ENCODE measurements around the gene NOS1AP. TPM values are rescaled to one million over a fixed set of nuclear protein-coding genes. Genes with fewer than 3 reads are reported as not detected.

The NOS1AP gene
- total RNA-seq, 1 donor = under 0.01 TPM

DNA sequence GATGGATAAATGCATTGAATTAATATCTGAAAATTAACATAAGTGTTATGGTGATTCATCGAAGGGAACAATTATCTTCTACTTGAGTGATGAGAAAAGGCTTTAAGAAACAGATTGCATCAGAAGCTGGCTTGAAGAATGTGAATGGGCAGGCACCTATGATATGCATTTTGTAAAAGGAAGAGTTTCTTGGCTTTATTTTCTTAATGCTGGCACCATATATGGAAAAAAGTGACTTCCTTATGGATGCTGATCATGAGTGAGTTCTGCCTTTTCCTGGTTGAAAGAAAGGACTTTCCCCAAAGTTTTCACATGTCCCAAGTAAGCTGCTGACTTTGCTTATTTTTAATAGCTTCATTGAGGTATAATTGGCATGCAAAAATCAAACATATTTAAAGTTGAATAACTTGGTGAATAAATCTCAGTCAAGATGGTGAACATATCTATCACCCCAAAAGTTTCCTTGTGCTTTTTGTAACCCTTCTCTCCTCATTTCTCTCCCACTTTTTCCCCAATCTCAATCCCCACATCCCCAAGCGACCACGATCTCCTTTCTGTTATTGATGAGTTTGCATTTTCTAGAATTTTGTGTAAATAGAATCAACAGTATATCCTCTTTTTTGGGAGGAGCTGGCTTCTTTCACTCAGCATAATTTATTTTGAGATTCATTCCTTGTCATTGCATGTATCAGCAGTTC is 233.0 kb downstream of the NOS1AP start:
- H3K4me1 ChIP-seq (ENCODE audit: insufficient read depth, low read length) = no peaks in the 10 kb centered on the region
- no peaks in the 10 kb centered on the region for H3K27me3 ChIP-seq (ENCODE audit: insufficient read depth, low read length)
- no peak overlapping the region for H3K4me3 ChIP-seq (ENCODE audit: low read length)
- H3K9me3 ChIP-seq (ENCODE audit: low read depth, low read length) = no peaks in the 10 kb centered on the region

DNA sequence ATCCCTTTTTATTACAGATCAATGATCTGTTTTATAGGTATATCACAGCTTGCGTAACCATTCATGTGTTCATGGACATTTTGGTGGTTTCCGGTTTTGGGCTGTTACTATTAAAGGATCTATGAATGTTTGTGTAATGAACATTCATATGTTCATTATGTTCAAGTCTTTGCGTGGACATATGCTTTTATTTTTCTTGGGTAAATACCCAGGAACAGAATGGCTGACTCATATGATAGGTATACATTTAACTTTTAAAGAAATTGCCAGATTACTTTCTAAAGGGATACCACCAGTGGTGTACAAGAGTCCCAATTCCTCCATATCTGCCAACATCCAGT is 233.5 kb downstream of the NOS1AP start:
- no peaks in the 10 kb centered on the region for H3K4me1 ChIP-seq (ENCODE audit: insufficient read depth, low read length)
- no peaks in the 10 kb centered on the region for H3K9me3 ChIP-seq (ENCODE audit: low read depth, low read length)
- H3K27me3 ChIP-seq (ENCODE audit: insufficient read depth, low read length) = no peaks in the 10 kb centered on the region
- H3K4me3 ChIP-seq (ENCODE audit: low read length) = no peak overlapping the region

DNA sequence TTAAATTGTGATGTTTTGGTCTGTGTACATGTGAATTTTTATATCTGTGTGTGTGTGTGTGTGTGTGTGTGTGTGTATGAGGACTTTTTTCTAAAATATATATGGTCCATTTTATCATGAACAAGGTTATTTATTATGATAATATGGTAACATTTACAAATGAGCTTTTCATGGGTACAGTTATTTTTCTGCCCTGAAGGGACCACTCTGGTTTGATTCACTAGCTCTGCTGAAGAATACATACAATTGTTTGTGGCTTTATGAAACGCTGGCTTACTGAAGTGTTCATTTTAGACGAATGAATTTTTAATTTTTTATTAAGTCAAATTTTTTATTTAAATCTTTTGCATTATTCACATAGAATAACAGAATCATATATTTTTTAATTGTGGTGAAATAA is 235.2 kb downstream of the NOS1AP start:
- H3K4me1 ChIP-seq (ENCODE audit: insufficient read depth, low read length) = no peaks in the 10 kb centered on the region
- H3K27me3 ChIP-seq (ENCODE audit: insufficient read depth, low read length) = no peaks in the 10 kb centered on the region
- no peak overlapping the region for H3K4me3 ChIP-seq (ENCODE audit: low read length)
- no peaks in the 10 kb centered on the region for H3K9me3 ChIP-seq (ENCODE audit: low read depth, low read length)

DNA sequence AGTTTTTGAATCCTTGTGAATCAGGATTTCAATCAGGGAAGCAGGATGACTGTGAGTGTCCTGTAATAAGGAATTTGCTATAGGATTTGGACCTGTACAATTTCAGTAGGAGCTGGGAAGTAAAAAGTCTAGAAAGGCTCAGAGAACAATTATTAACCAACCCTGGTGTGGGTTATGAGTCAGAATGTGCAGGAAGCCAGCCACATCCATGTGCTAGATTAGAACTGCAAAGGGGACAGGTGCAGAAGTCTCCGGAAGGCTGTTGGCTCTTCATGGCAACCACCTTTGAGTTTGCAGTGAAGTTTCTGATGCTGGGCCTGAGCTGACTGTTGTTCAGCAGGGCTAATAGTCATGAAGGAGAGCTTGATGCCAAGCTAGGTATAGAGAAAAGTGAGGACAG is 236.5 kb downstream of the NOS1AP start:
- Histone ChIP-seq H3K27me3 (ENCODE audit: insufficient read depth, low read length) (no peaks in the 10 kb centered on the region), H3K4me3 (ENCODE audit: low read length) (no peak overlapping the region), H3K9me3 (ENCODE audit: low read depth, low read length) (no peaks in the 10 kb centered on the region), H3K4me1 (ENCODE audit: insufficient read depth, low read length) (peaks cover 12% of the 10 kb centered on the region)

DNA sequence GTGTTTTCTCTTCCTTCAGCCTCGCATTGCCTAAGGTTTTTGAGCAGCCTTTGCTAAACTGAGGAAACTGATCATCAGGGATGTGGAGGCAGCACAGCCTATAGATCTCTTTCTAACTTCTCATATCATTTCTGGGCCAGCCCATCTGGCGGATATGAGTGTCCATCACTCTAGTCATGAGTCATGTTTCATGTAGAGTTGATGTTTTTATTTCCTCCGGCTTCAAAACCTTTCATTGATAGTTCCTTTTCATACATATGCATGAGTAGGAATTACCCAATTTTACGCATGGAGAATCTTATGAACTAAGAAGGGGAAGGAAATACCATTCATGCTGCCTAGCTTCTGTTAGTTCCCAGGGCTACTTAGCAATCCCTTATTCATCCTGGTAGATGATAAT is 240.8 kb downstream of the NOS1AP start:
- no peaks in the 10 kb centered on the region for H3K9me3 ChIP-seq (ENCODE audit: low read depth, low read length)
- no peaks in the 10 kb centered on the region for H3K27me3 ChIP-seq (ENCODE audit: insufficient read depth, low read length)
- H3K4me1 ChIP-seq (ENCODE audit: insufficient read depth, low read length) = peaks cover 16% of the 10 kb centered on the region
- H3K4me3 ChIP-seq (ENCODE audit: low read length) = no peak overlapping the region

DNA sequence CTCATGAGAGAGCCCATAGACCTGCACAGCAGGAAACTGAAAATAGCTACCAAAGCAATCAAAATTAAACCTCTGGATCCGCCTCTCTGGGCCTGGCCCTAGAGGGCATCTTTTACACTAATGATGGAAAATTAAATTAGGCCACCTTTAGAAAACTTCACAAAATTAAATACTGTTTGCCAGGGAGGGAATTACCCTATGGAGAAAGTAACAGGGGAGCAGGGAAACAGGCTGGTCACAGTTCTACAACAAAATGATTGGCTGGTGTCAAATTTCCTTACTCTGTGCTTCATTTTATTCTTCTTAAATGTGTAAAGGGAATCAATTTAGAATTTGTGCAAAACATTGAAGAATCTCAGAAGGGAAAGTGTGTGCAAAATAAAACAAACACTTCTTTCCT is 244.7 kb downstream of the NOS1AP start:
- Histone ChIP-seq H3K4me1 (ENCODE audit: insufficient read depth, low read length) (peaks cover 25% of the 10 kb centered on the region), H3K27me3 (ENCODE audit: insufficient read depth, low read length) (no peaks in the 10 kb centered on the region), H3K4me3 (ENCODE audit: low read length) (no peak overlapping the region), H3K9me3 (ENCODE audit: low read depth, low read length) (no peaks in the 10 kb centered on the region)

DNA sequence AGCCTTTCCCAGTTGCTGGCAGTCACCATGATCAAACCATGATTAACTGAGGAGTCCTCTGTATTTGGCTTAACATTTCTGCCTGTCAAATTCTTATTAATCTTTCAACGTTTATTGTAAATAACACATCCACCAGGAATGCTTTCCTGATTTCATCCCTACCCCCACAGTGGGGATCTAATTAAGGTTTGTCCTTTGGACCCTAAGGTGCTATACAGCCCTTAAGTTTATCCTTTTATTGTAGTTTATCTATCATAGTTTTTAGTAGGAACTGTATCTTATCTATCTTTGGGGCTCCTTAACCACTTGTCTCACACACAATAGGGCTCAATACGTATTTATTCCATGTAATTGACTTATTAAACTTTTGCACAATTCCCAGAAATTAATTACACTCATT is 246.2 kb downstream of the NOS1AP start:
- Histone ChIP-seq H3K4me3 (ENCODE audit: low read length) (no peak overlapping the region), H3K27me3 (ENCODE audit: insufficient read depth, low read length) (no peaks in the 10 kb centered on the region), H3K4me1 (ENCODE audit: insufficient read depth, low read length) (peaks cover 16% of the 10 kb centered on the region), H3K9me3 (ENCODE audit: low read depth, low read length) (no peaks in the 10 kb centered on the region)

DNA sequence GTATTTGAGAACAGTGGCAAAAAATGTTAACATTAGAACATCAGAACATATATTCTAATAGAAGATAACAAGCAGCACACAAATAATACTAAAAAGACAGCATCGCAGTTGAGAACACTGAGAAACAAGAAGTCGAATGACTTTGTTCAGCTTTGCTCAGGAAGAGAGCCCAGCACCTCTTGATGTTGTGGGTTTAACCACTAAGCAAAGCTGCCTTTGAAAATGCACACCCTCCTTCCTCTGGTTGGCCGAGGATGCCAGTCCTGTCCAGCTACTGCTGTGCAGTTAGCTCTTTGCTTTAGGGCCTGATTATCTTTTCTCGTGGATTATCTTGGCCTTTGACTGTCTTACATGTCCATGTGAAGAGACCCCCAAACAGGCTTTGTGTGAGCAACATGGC is 246.7 kb downstream of the NOS1AP start:
- Histone ChIP-seq H3K4me3 (ENCODE audit: low read length) (no peak overlapping the region), H3K4me1 (ENCODE audit: insufficient read depth, low read length) (peaks cover 11% of the 10 kb centered on the region), H3K9me3 (ENCODE audit: low read depth, low read length) (no peaks in the 10 kb centered on the region), H3K27me3 (ENCODE audit: insufficient read depth, low read length) (no peaks in the 10 kb centered on the region)

DNA sequence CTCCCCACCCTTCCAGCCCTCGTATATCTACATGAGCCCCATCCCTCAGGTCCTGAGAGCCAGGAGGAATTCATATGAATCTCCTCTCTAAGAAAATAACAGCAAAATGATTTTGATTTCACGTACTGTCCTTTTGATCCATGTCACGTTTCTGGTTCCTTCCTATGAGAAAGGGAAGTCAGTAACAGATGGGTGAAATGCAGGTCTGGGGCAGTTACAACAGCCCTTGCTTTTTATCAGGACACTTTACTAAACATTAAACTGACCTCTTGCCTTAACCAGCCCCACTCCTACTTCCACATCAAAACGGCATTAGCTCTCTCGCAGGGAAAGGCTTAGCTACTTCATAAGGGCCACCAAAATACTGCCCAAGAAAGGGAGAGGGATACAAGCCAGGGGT is 248.1 kb downstream of the NOS1AP start:
- Histone ChIP-seq H3K4me1 (ENCODE audit: insufficient read depth, low read length) (peaks cover 9% of the 10 kb centered on the region), H3K9me3 (ENCODE audit: low read depth, low read length) (no peaks in the 10 kb centered on the region), H3K27me3 (ENCODE audit: insufficient read depth, low read length) (no peaks in the 10 kb centered on the region), H3K4me3 (ENCODE audit: low read length) (no peak overlapping the region)

DNA sequence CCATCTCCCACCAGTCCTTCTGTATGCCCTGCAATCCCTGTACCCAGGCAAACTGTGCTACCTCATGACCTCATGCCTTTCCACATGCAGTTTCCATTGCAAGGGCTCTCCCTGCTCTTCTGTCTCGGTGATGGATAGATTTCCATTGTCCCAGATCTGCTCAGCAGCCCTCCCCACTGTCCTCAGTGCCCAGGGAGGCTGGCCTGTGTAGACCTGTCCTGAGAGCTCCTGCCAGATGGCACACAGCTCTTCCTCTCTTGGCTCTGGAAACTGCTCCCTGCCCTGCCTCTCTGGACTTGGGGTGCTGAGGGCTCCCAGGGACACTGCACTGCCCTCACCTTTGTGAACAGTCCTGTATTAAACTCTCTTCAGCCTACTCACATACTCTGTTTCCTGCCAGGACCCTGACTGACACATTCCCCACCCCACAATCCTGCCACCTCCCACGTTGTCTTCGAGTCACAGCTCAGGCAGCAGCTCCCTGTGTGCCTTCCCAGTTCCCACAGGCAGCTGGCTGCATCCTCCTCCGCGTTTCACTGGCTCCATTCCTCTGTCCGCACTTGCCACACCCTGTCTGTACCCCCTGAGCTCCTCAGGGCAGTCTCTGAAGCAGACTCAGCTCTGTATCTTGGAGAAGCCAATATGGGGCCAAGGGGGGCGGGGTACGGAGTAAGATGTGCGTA is 250.1 kb downstream of the NOS1AP start:
- no peak overlapping the region for H3K4me3 ChIP-seq (ENCODE audit: low read length)
- H3K27me3 ChIP-seq (ENCODE audit: insufficient read depth, low read length) = no peaks in the 10 kb centered on the region
- no peaks in the 10 kb centered on the region for H3K9me3 ChIP-seq (ENCODE audit: low read depth, low read length)
- H3K4me1 ChIP-seq (ENCODE audit: insufficient read depth, low read length) = peaks cover 9% of the 10 kb centered on the region

DNA sequence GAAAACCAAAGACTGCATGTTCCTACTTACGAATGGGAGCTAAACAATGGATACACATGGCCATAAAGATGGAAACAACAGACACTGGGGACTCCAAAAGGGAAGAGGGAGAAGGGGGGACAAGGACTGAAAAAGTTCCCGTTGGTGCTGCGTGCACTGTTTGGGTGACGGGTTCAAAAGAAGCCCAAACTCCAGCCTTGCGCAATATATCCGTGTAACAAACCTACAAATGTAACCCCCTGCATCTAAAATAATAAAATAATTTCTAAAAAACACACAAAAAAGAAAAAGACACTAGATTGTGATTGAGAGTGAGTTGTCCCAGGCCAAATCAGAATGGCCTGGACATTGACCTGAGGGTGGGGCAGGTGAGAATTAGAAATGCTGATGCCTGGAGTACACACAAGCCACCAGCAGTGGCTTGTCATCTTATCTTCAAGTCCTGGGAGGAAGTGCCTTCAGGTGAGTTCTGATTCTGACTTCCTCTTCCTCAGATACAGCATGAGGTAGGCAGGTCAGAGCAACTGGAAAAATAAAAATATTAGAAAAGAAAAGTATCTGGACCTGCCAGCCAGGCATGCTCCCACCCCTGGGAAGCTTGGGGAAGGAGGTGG is 252.4 kb downstream of the NOS1AP start:
- Histone ChIP-seq H3K9me3 (ENCODE audit: low read depth, low read length) (no peaks in the 10 kb centered on the region), H3K4me3 (ENCODE audit: low read length) (no peak overlapping the region), H3K27me3 (ENCODE audit: insufficient read depth, low read length) (no peaks in the 10 kb centered on the region), H3K4me1 (ENCODE audit: insufficient read depth, low read length) (peaks cover 22% of the 10 kb centered on the region)

DNA sequence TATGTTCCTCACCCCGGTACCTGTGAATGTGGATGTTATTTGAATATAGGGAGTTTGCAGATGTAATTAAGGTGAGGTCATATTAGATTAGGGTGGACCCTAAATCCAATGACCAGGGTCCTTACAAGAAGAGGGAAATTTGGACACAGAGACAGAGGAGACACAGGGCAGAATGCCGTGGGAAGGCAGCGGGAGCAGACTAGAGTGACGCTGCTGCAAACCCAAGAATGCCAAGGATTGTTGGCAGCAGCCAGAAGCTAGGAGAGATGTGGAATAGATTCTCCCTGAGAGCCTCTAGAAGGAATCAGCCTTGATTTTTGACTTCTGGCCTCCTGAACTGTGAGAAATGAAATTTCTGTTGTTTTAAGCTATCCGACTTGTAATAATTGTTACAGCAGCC is 253.5 kb downstream of the NOS1AP start:
- H3K27me3 ChIP-seq (ENCODE audit: insufficient read depth, low read length) = no peaks in the 10 kb centered on the region
- no peak overlapping the region for H3K4me3 ChIP-seq (ENCODE audit: low read length)
- no peaks in the 10 kb centered on the region for H3K9me3 ChIP-seq (ENCODE audit: low read depth, low read length)
- peaks cover 27% of the 10 kb centered on the region for H3K4me1 ChIP-seq (ENCODE audit: insufficient read depth, low read length)

DNA sequence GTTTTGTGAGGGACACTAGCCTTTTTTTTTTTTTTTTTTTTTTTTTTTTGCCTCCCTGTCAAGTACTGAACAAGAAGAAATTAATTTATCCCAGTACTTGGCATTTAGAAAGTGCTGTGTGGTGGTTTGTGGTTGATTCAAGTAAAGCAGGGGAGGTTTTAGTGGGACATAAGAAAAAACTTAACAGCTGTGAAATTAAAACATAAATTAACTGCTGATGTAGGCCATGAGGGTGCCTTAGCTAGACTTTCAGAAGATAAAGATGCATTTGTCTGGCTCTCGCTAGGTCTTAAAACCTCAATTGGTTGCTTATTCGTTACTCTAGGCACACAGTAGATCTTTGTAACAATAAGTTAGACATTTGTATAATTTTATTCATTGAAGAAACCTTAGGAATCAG is 254.9 kb downstream of the NOS1AP start:
- H3K9me3 ChIP-seq (ENCODE audit: low read depth, low read length) = no peaks in the 10 kb centered on the region
- H3K4me1 ChIP-seq (ENCODE audit: insufficient read depth, low read length) = peaks cover 37% of the 10 kb centered on the region
- H3K4me3 ChIP-seq (ENCODE audit: low read length) = no peak overlapping the region

DNA sequence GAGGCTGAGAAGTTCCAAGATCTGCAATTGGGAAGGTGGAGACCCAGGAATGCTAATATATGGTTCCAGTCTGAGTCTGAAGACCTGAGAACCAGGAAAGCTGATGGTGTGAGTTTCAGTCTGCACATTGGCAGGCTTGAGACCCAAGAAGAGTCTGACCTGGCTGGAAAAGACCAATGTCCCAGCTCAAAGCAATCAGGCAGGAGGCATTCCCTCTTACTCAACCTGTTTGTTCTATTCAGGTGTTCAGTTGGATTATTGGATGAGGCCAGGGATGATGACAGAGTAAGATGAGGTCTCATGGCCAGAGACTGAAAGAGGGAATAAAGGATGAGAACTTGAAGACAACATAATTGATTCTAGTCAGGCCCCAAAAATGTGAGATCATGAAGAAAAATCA is 257.1 kb downstream of the NOS1AP start:
- H3K27me3 ChIP-seq (ENCODE audit: insufficient read depth, low read length) = no peaks in the 10 kb centered on the region
- H3K4me3 ChIP-seq (ENCODE audit: low read length) = no peak overlapping the region
- H3K4me1 ChIP-seq (ENCODE audit: insufficient read depth, low read length) = peaks cover 43% of the 10 kb centered on the region
- no peaks in the 10 kb centered on the region for H3K9me3 ChIP-seq (ENCODE audit: low read depth, low read length)

More for the DNA sequence above, 254.9 kb downstream of the NOS1AP start:
- H3K27me3 ChIP-seq (ENCODE audit: insufficient read depth, low read length) = no peaks in the 10 kb centered on the region

DNA sequence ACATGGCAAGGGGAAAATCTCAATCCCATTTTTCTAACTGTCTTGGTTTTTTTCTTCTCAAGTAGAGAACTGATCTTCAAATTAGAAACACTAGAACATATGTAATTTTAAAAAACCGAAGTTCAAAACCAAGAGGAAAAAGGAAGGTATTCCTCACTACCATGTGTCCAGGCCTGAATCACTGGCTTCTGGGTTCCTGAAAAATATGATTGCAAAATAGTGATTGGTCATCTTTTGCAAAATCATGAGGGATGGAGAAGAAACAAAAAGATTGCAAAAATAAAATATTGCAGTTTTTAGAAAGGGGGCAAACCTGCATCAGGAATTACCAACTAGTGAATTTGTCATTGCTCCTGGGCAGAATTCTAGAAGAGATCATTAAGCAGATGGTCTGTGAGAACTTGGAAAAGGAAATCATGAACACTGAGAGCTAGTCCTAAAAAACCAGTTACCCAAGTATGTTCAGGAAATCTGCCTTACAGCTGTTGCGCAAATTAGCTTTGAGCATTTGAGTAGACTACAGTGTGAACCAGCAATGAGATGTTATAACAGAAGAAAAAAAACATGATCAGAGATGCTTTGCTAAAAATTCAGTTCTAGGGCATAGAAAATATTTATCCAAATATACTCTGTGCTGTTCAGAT is 257.8 kb downstream of the NOS1AP start:
- Histone ChIP-seq H3K27me3 (ENCODE audit: insufficient read depth, low read length) (no peaks in the 10 kb centered on the region), H3K9me3 (ENCODE audit: low read depth, low read length) (no peaks in the 10 kb centered on the region), H3K4me3 (ENCODE audit: low read length) (no peak overlapping the region), H3K4me1 (ENCODE audit: insufficient read depth, low read length) (peaks cover 43% of the 10 kb centered on the region)

All from mononuclear cell (primary cell).